Measurements from ENCODE around the gene ESYT1. TPM values are rescaled to one million over a fixed set of nuclear protein-coding genes. Genes with fewer than 3 reads are reported as not detected.

ESYT1 gene, protein sequence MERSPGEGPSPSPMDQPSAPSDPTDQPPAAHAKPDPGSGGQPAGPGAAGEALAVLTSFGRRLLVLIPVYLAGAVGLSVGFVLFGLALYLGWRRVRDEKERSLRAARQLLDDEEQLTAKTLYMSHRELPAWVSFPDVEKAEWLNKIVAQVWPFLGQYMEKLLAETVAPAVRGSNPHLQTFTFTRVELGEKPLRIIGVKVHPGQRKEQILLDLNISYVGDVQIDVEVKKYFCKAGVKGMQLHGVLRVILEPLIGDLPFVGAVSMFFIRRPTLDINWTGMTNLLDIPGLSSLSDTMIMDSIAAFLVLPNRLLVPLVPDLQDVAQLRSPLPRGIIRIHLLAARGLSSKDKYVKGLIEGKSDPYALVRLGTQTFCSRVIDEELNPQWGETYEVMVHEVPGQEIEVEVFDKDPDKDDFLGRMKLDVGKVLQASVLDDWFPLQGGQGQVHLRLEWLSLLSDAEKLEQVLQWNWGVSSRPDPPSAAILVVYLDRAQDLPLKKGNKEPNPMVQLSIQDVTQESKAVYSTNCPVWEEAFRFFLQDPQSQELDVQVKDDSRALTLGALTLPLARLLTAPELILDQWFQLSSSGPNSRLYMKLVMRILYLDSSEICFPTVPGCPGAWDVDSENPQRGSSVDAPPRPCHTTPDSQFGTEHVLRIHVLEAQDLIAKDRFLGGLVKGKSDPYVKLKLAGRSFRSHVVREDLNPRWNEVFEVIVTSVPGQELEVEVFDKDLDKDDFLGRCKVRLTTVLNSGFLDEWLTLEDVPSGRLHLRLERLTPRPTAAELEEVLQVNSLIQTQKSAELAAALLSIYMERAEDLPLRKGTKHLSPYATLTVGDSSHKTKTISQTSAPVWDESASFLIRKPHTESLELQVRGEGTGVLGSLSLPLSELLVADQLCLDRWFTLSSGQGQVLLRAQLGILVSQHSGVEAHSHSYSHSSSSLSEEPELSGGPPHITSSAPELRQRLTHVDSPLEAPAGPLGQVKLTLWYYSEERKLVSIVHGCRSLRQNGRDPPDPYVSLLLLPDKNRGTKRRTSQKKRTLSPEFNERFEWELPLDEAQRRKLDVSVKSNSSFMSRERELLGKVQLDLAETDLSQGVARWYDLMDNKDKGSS
- total RNA-seq: 138 and 202 TPM in 2 replicates

GRCh38 chr12:56127888-56128669, at the start of gene ESYT1:
Gene ESYT1, plus strand, starts transcription at chr12:56128267. Its CDS starts 53 bp downstream, at chr12:56128320.

GRCh38 chr12:56079723-56080555, 48.1 kb upstream of the ESYT1 start, which contains the start of gene ERBB3:
Gene ERBB3, plus strand, starts transcription at chr12:56080165. Its CDS starts 136 bp downstream, at chr12:56080301.

GRCh38 chr12:56104109-56104814, 23.8 kb upstream of the ESYT1 start, which contains the start of gene PA2G4:
Gene PA2G4, plus strand, starts transcription at chr12:56104559. Its CDS starts 179 bp downstream, at chr12:56104738.

GRCh38 chr12:56116267-56117081, 11.6 kb upstream of the ESYT1 start, which contains the start of gene RPL41:
Gene RPL41, plus strand, starts transcription at chr12:56116633.

DNA sequence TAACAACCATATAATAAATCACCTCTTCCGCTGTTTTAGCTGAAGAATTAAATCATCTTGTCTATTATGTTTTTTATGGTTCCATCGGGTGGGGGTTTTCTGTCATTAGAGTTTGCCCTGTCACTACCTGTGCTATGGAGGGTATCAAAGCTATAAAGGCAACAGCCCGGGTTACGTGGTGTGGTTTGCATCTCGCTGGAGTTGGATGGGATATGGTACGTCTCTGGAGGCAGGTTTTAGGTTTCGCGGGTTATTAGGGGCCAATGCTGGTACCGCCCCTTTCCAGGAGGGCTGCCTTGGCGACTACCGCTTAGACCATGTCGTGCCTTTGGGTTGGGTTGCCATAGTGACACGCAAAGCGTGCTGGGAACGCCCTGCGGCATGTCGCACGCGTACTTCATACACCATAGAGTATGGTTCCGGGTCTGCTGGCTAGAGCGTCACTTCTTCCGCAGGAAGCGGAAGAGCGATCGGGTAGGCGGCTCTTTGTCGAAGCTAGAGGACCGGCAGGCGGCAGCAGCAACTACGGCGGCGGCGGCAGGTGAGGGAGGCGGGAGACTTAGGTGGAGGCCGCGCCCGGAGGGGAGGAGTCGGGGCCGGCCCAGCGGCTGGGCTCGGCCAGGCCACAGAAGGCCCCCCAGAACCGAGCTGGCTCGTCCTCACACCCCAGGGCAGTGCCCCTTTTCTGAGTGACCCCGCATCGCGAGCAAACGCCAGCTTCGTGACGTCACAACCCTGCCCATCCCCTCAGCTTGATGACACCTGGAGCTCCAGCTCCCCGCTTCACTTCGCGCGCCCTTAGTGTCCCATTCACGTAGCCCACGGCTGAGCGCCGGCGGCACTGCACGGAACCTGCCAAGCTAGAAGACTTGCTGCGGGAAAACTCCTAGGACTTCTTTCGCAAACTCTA, 10.0 kb upstream of the ESYT1 start, which contains the start of gene ZC3H10:
ZC3H10 (plus strand) TSS at position 489 of the 910 bp plus-strand sequence. CDS start 2,297 bp downstream, outside the sequence.

DNA sequence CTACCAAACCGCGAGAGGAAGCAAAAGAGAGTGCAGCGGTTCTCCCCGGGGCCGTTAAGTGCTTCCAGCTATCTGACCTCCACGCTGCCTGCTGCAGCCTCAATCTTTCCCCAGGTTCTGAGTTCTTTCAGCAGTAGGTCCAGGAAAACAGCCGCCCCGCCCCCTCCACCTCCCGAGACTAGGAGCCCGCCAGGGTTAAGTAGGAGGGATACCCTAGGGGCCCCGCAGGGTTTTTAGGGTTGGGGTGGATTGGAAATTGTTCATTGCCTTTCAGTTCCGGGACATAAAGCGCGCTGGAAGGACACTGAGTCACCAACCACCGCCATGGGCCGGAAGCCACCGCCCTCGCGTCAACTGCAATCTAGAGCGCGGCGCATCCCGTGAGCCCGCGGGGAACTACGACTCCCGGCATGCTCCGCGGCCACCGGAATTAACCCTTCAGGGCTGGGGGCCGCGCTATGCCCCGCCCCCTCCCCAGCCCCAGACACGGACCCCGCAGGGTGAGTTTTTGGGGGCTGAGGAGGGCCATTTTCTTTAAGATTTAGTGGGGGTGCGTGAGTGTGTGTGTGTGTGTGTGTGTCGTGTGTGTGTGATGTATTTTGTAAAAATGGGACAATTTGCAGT, 24.2 kb downstream of the ESYT1 start, which contains the start of gene MYL6B:
MYL6B (plus strand) TSS at position 456 of the 624 bp plus-strand sequence. CDS start 1,332 bp downstream, outside the sequence.

GRCh38 chr12:56158029-56158925, 30.2 kb downstream of the ESYT1 start, which contains the start of gene MYL6:
Gene MYL6, plus strand, starts transcription at chr12:56158359. Its CDS starts 43 bp downstream, at chr12:56158402.

GRCh38 chr12:56189099-56189917, 61.2 kb downstream of the ESYT1 start, which contains the start of gene SMARCC2:
Gene SMARCC2, minus strand, starts transcription at chr12:56189483. Its CDS starts 22 bp downstream, at chr12:56189461.

Other genes with a start within 250 kb of the ESYT1 start
- 29.8 and 43.8 TPM in 2 replicates for gene PYM1, start 200.4 kb upstream of the ESYT1 start, total RNA-seq
- gene DGKA, start 197.1 kb upstream of the ESYT1 start, total RNA-seq: 36.4 and 38.0 TPM in 2 replicates
- 0.43 and 1.3 TPM in 2 replicates for gene PMEL, start 162.2 kb upstream of the ESYT1 start, total RNA-seq
- gene CDK2, start 161.4 kb upstream of the ESYT1 start, total RNA-seq: 4.5 and 6.8 TPM in 2 replicates
- 37.5 and 43.0 TPM in 2 replicates for gene RAB5B, start 154.2 kb upstream of the ESYT1 start, total RNA-seq
- 12.2 and 13.1 TPM in 2 replicates for gene SUOX, start 131.0 kb upstream of the ESYT1 start, total RNA-seq
- gene IKZF4, start 107.2 kb upstream of the ESYT1 start, total RNA-seq: 1.4 and 1.6 TPM in 2 replicates
- 94.3 and 144 TPM in 2 replicates for gene RPS26, start 86.3 kb upstream of the ESYT1 start, total RNA-seq
- gene ERBB3, start 48.1 kb upstream of the ESYT1 start, total RNA-seq: 0.63 and 0.94 TPM in 2 replicates
- 86.1 and 108 TPM in 2 replicates for gene PA2G4, start 23.7 kb upstream of the ESYT1 start, total RNA-seq
- gene RPL41, start 11.6 kb upstream of the ESYT1 start, total RNA-seq: 3,876 and 6,422 TPM in 2 replicates
- gene ZC3H10, start 10.0 kb upstream of the ESYT1 start, total RNA-seq: 6.0 and 8.2 TPM in 2 replicates
- gene MYL6B, start 24.3 kb downstream of the ESYT1 start, total RNA-seq: 124 and 137 TPM in 2 replicates
- gene MYL6, start 30.1 kb downstream of the ESYT1 start, total RNA-seq: 2,436 and 3,376 TPM in 2 replicates
- gene SMARCC2, start 61.2 kb downstream of the ESYT1 start, total RNA-seq: 46.7 and 55.5 TPM in 2 replicates
- gene RNF41, start 93.7 kb downstream of the ESYT1 start, total RNA-seq: 81.8 and 103 TPM in 2 replicates
- gene NABP2, start 96.1 kb downstream of the ESYT1 start, total RNA-seq: 26.0 and 27.6 TPM in 2 replicates
- gene SLC39A5, start 101.8 kb downstream of the ESYT1 start, total RNA-seq: 0.26 and 0.47 TPM in 2 replicates
- gene ANKRD52, start 130.1 kb downstream of the ESYT1 start, total RNA-seq: 8.4 and 15.8 TPM in 2 replicates
- 9.1 and 10.2 TPM in 2 replicates for gene COQ10A, start 138.7 kb downstream of the ESYT1 start, total RNA-seq
- 55.3 and 69.0 TPM in 2 replicates for gene CS, start 172.1 kb downstream of the ESYT1 start, total RNA-seq
- gene CNPY2, start 187.7 kb downstream of the ESYT1 start, total RNA-seq: 68.4 and 84.2 TPM in 2 replicates
- 21.8 and 27.2 TPM in 2 replicates for gene PAN2, start 205.7 kb downstream of the ESYT1 start, total RNA-seq
- gene IL23A, start 210.6 kb downstream of the ESYT1 start, total RNA-seq: 0.09 TPM in 1 of 2 replicates, not detected in the other
- 276 and 289 TPM in 2 replicates for gene STAT2, start 231.8 kb downstream of the ESYT1 start, total RNA-seq
- gene APOF, start 234.6 kb downstream of the ESYT1 start, total RNA-seq: not detected in 2 replicates

All from bronchial smooth muscle cell (primary cell).